Measurements from ENCODE around the gene ASXL1.
A peak's percentile ranks its signal among the peaks of the same experiment; 100 is the strongest.

Gene ASXL1

DNA sequence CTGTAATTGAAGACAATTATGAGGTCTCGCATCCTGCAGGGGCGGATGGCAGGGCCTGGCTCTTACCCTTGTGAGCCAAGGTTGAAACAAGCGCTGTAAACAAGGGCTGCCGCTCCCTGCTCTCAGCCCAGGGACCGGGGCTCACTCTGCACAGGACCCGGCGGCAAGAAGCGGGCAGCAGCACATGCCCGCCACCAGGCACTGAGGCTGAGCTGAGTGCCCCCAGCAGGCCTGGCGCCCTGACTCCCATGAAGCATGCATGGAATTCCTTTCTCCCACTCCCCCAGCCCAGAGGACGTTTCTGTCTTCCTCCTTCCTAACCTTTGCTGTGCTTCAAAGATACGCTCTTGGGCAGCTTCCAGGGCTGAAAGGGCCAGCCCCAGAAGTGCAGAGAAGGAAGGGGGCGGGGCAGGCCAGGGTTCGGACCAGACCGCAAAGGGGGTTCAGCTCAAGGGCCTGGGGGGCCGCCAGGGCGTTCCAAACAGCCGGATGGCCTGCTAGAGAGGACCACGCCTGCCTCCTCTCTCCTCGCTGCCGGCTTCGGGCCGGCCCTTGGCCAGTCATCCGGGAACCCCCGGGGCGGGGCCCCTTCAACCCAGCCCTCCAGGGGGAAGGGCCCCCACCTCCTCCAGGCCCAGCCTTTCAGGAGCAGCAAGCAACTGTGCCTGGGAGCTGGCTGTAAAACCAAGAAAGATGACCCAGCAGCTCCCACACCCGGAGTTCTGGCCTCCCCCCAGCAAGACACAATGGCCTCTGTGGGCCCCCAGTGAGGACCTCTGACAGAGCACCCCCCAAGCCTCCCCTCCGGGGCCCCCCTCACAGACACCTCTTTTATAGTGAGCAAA lies 117.1 kb downstream of the ASXL1 start:
- peaks cover 37% of the 10 kb centered on the region for H3K4me1 ChIP-seq (ENCODE audit: control insufficient read depth, insufficient read depth, low read length)
- H3K9ac ChIP-seq (ENCODE audit: low read length), result peak overlapping the region; percentile 81
- peak; percentile 95 for DNase-seq (ENCODE audit: low read depth)
- peaks cover 6% of the 10 kb centered on the region for H3K36me3 ChIP-seq (ENCODE audit: control insufficient read depth, insufficient read depth, low read length, severe bottlenecking)
- peak overlapping the region; percentile 74 for H3K4me3 ChIP-seq (ENCODE audit: low read length)
- H3K27me3 ChIP-seq (replicated peaks; ENCODE audit: control insufficient read depth, insufficient read depth, low read length), result no peaks in the 10 kb centered on the region
- no peaks in the 10 kb centered on the region for H3K9me3 ChIP-seq (ENCODE audit: control insufficient read depth, low read length)

DNA sequence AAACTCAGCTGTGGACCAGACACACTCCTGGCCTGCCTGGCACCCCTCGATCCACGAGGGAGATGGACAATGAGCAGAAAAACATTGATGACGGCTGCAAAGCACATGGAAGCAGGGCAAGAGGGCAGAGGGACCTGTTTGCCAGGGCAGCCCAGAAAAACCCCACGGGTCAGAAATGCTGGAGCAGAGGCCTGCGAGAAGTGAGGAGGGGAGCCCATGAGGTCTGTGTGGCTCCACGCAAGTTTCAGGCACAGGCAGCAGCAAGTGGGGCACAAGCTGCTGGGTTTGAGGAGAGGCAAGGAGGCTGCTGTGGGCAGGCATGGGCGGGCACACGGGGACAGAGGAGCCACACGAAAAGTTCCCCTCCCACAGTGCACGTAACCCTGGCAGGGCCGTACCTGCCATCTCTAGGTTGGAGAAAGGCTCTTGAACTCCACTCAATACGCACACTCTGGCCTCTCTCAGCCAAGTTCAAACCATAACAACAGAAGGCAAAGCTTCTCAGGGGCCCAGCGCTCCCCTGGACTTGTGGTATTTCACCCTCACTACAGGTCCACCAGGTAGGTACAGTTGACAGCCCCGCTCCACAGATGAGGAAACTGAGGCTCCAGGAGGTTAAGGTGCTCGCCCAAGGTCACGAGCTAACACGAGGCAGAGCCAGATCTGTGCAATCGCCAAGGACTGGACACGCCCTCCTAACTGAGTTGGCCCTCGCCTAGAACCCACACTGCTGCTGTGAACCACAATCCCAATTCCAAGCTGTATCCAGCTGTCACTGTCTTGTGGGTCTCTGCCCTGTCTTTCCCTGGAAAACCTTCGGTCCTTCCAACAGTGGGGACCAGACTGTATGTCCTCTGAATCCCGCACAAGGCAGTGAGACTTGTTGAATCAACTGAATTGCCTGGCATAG lies 118.8 kb downstream of the ASXL1 start:
- peaks cover 2% of the 10 kb centered on the region for H3K36me3 ChIP-seq (ENCODE audit: control insufficient read depth, insufficient read depth, low read length, severe bottlenecking)
- H3K4me3 ChIP-seq (ENCODE audit: low read length), result no peak overlapping the region
- H3K4me1 ChIP-seq (ENCODE audit: control insufficient read depth, insufficient read depth, low read length), result peaks cover 53% of the 10 kb centered on the region
- no peak overlapping the region for H3K9ac ChIP-seq (ENCODE audit: low read length)
- H3K9me3 ChIP-seq (ENCODE audit: control insufficient read depth, low read length), result no peaks in the 10 kb centered on the region
- H3K27me3 ChIP-seq (replicated peaks; ENCODE audit: control insufficient read depth, insufficient read depth, low read length), result no peaks in the 10 kb centered on the region
- no peak for DNase-seq (ENCODE audit: low read depth)

DNA sequence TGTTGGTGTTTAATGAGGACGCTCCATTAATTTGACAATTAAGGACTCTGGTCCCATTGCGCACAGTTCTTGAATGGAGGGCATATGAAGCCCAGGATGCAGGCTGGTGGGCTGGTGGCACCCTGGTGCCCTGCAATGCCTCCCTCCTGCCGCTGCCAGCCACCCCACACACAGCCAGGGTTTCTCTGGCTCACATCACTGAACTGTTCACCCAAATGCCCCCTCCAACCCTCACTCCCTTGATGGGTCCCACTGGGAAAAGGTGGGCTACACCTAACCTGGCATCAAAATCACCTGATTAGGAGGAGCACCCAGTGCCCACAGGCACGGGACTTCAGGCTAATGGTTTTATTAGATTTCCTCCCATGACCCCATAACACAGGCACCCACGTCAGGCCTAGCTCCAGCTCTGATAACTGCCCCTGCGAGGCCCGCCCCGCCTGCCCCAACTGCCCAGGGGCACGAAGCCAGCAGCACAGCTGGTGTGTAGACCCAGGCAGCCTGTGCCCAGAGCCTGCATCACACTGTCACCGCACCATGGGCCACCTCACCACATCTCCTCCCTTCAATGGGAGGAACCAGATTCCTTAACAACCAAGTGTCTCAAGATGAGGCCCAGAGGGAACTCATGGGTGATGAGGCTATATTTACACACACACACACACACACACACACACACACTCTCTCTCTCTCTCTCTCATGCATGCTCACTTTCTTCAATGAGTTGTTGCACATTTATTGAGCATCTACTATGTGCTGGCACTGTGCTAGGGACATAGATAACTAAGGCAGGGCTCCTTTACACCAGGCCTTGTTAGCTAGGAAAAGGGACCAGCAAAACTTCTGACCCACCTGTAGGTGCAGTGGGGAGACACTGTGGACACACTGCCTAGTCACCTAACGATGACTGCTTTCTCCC lies 119.7 kb downstream of the ASXL1 start:
- Histone ChIP-seq H3K9ac (ENCODE audit: low read length) (no peak overlapping the region), H3K4me1 (ENCODE audit: control insufficient read depth, insufficient read depth, low read length) (peaks cover 54% of the 10 kb centered on the region), H3K4me3 (ENCODE audit: low read length) (no peak overlapping the region), H3K36me3 (ENCODE audit: control insufficient read depth, insufficient read depth, low read length, severe bottlenecking) (no peaks in the 10 kb centered on the region), H3K9me3 (ENCODE audit: control insufficient read depth, low read length) (no peaks in the 10 kb centered on the region), H3K27me3 (replicated peaks; ENCODE audit: control insufficient read depth, insufficient read depth, low read length) (no peaks in the 10 kb centered on the region)
- no peak for DNase-seq (ENCODE audit: low read depth)

DNA sequence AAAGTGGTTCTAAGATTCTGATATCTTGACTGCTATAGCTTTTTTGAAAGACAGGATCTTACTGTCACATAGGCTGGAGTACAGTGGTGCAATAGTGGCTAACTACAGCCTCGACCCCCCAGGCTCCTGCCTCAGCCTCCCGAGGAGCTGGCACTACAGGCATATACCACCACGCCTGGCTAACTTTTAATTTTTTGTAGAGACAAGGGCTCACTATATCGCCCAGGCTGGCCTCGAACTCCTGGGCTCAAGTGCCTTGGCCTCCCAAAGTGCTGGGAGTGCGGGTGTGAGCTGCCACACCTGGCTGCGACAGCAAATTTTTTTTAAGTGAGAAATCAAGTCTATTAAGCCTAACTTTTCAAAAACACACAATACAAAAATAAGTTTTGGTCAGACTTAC lies 120.4 kb downstream of the ASXL1 start:
- Histone ChIP-seq H3K4me3 (ENCODE audit: low read length) (no peak overlapping the region), H3K27me3 (replicated peaks; ENCODE audit: control insufficient read depth, insufficient read depth, low read length) (no peaks in the 10 kb centered on the region), H3K4me1 (ENCODE audit: control insufficient read depth, insufficient read depth, low read length) (peaks cover 52% of the 10 kb centered on the region), H3K36me3 (ENCODE audit: control insufficient read depth, insufficient read depth, low read length, severe bottlenecking) (no peaks in the 10 kb centered on the region), H3K9ac (ENCODE audit: low read length) (no peak overlapping the region), H3K9me3 (ENCODE audit: control insufficient read depth, low read length) (no peaks in the 10 kb centered on the region)
- DNase-seq (ENCODE audit: low read depth), result no peak

DNA sequence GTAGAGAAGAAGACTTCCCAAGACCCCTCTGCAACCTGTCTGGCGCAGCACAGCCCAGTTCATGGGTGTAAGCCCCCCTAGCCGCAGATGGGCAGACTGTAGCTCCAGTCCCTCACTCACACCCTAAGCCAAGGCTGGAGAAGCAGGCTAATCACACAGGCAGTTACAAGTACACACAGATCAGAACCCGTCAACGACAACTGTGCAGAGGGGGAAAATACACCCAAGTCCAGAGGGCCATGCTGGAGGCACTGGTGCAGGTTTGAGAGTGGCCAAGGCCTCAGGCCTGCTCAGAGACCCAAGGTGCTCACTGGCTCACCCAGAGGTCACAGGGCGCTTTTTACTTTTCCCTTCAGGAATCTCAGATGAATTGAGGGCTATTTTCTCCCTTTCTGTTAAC lies 120.9 kb downstream of the ASXL1 start:
- Histone ChIP-seq H3K36me3 (ENCODE audit: control insufficient read depth, insufficient read depth, low read length, severe bottlenecking) (no peaks in the 10 kb centered on the region), H3K9ac (ENCODE audit: low read length) (no peak overlapping the region), H3K4me3 (ENCODE audit: low read length) (no peak overlapping the region), H3K9me3 (ENCODE audit: control insufficient read depth, low read length) (no peaks in the 10 kb centered on the region), H3K27me3 (replicated peaks; ENCODE audit: control insufficient read depth, insufficient read depth, low read length) (no peaks in the 10 kb centered on the region), H3K4me1 (ENCODE audit: control insufficient read depth, insufficient read depth, low read length) (peaks cover 47% of the 10 kb centered on the region)
- DNase-seq (ENCODE audit: low read depth), result no peak

DNA sequence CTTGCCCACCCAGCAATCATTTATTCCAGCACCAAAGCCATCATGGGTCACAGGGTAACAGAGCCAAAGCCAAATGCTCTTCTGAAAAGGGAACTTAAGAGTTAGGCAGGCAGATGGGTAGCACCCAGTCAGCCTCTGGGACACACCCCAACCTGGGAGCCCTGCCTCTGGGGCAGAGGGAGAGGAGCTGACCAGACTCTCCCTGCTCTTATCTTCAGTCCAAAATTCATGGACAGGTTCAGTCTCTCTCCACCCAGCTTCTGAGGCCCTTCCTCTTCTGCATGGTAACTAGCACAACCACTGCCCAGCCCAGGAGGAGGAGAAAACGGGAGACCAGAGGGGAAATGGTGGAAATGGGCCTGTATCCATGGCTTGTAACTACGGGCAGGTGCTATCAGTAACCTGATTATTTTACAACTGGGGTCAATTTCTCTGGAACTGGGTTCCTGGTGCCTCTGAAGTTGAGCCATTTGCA lies 121.6 kb downstream of the ASXL1 start:
- no peak overlapping the region for H3K9ac ChIP-seq (ENCODE audit: low read length)
- no peak for DNase-seq (ENCODE audit: low read depth)
- peaks cover 42% of the 10 kb centered on the region for H3K4me1 ChIP-seq (ENCODE audit: control insufficient read depth, insufficient read depth, low read length)
- no peak overlapping the region for H3K4me3 ChIP-seq (ENCODE audit: low read length)
- H3K36me3 ChIP-seq (ENCODE audit: control insufficient read depth, insufficient read depth, low read length, severe bottlenecking), result no peaks in the 10 kb centered on the region
- H3K27me3 ChIP-seq (replicated peaks; ENCODE audit: control insufficient read depth, insufficient read depth, low read length), result no peaks in the 10 kb centered on the region
- H3K9me3 ChIP-seq (ENCODE audit: control insufficient read depth, low read length), result no peaks in the 10 kb centered on the region

DNA sequence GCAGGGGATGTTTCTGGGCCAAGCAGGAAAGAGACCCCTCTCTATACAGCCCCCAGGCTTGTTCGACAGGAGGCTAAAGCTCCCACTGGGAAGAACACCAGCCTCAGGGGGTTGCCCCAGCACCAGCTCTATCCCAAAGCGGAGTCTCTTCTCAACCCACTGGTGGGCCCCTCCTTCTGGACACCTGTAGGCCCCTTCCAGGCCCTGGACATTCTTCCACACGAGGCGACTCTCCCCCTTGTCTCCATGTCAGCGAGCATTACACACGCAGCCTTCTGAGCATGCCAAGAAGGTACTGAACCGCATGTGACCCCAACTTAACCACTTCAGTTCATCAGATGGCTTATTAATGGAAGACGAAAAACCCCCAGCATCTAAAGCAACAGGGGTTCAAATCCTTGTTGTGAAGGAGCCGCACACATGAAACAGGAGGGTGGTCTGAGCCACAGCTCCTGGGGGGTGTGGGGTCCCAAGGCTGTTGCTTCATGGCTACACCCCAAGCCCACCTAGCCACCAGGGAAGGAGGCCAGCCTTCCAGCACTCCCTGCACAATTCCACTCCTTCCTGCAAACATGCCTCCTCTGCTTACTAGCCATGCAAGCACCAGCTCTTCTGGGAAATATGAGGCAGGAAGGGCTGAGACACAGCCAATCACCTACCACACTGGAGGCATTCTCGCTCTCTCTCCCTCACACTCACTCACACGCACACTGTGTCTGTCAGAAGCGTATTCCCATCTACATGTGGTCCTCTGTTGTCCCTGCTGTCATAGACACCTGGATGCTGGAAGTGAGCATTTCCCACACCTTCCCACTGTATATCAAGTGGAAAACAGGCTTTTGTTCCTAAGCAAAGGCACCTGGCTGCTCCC lies 122.5 kb downstream of the ASXL1 start:
- Histone ChIP-seq H3K9me3 (ENCODE audit: control insufficient read depth, low read length) (no peaks in the 10 kb centered on the region), H3K4me1 (ENCODE audit: control insufficient read depth, insufficient read depth, low read length) (peaks cover 36% of the 10 kb centered on the region), H3K4me3 (ENCODE audit: low read length) (peak overlapping the region; percentile 9), H3K36me3 (ENCODE audit: control insufficient read depth, insufficient read depth, low read length, severe bottlenecking) (no peaks in the 10 kb centered on the region), H3K9ac (ENCODE audit: low read length) (peak overlapping the region; percentile 58), H3K27me3 (replicated peaks; ENCODE audit: control insufficient read depth, insufficient read depth, low read length) (no peaks in the 10 kb centered on the region)
- DNase-seq (ENCODE audit: low read depth), result no peak

DNA sequence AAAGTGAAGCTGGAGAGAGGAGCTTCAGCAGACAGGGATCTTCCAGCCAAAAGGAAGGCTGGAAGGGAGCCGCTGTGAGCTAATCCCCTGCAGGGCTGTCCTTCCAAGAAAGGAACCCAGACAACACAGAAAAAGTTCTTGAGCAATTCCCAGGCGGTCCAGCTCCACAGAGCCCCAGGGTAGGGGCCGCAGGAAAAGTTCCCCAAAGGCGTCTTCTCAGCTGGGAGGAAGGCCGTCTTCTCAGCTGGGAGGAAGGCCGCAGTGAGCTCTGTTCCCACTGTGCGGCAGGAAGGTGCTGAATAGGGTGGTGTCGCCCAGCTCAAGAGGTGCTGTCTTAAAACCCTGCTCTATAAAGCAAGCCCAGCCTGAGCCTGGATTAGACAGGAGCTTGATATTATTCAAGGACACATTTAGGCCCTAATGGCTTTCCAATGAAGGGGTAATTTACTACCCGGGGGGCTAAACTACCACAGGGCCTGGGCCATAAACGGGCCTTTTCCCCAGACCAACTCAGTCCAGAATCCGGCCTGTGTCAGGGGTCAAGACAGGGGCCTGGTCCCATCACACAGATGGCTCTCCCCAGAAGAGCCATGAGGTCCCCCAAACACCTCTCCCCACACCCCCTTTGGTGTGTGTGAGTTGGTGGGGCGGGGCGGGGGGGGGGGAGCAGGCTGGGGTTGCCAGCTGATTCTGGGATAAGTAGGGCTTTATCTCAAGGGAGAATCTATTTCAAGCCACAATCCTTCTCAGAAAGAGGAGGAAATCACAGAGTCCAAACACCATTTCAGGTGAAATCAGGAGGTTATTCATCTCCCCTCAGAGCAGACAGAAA lies 123.4 kb downstream of the ASXL1 start:
- Histone ChIP-seq H3K4me3 (ENCODE audit: low read length) (peak overlapping the region; percentile 84), H3K27me3 (replicated peaks; ENCODE audit: control insufficient read depth, insufficient read depth, low read length) (no peaks in the 10 kb centered on the region), H3K9ac (ENCODE audit: low read length) (peak overlapping the region; percentile 73), H3K36me3 (ENCODE audit: control insufficient read depth, insufficient read depth, low read length, severe bottlenecking) (no peaks in the 10 kb centered on the region), H3K9me3 (ENCODE audit: control insufficient read depth, low read length) (no peaks in the 10 kb centered on the region), H3K4me1 (ENCODE audit: control insufficient read depth, insufficient read depth, low read length) (peaks cover 27% of the 10 kb centered on the region)
- peak; percentile 55 for DNase-seq (ENCODE audit: low read depth)

DNA sequence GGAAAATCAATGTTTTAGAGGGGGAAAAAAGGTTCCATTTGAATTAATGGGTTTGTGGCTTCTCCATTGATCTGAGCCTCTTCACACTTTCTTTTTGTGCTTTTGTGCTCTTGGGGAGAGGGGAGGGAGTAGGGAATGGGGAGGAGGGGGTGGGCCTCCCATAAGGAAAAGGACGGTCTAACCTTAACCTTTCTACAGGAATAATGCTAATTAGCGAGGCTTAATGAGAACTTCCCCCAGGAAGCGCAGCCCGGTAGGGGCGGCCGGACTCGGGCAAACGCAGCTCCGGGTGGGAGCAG lies 124.0 kb downstream of the ASXL1 start:
- no peaks in the 10 kb centered on the region for H3K27me3 ChIP-seq (replicated peaks; ENCODE audit: control insufficient read depth, insufficient read depth, low read length)
- H3K9me3 ChIP-seq (ENCODE audit: control insufficient read depth, low read length), result no peaks in the 10 kb centered on the region
- H3K9ac ChIP-seq (ENCODE audit: low read length), result peak overlapping the region; percentile 73
- DNase-seq (ENCODE audit: low read depth), result no peak
- H3K36me3 ChIP-seq (ENCODE audit: control insufficient read depth, insufficient read depth, low read length, severe bottlenecking), result no peaks in the 10 kb centered on the region
- H3K4me1 ChIP-seq (ENCODE audit: control insufficient read depth, insufficient read depth, low read length), result peaks cover 23% of the 10 kb centered on the region
- peak overlapping the region; percentile 84 for H3K4me3 ChIP-seq (ENCODE audit: low read length)
